ENCODE results near the gene EXT2.

- TF ChIP-seq, protein P1, sequence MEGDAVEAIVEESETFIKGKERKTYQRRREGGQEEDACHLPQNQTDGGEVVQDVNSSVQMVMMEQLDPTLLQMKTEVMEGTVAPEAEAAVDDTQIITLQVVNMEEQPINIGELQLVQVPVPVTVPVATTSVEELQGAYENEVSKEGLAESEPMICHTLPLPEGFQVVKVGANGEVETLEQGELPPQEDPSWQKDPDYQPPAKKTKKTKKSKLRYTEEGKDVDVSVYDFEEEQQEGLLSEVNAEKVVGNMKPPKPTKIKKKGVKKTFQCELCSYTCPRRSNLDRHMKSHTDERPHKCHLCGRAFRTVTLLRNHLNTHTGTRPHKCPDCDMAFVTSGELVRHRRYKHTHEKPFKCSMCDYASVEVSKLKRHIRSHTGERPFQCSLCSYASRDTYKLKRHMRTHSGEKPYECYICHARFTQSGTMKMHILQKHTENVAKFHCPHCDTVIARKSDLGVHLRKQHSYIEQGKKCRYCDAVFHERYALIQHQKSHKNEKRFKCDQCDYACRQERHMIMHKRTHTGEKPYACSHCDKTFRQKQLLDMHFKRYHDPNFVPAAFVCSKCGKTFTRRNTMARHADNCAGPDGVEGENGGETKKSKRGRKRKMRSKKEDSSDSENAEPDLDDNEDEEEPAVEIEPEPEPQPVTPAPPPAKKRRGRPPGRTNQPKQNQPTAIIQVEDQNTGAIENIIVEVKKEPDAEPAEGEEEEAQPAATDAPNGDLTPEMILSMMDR (IDR thresholded peaks at IDR 0.05): no peak
- no peak for TF ChIP-seq POLR2A (IDR thresholded peaks at IDR 0.05)
Observed at GRCh38 chr11:44180107-44180506, 84.6 kb downstream of the EXT2 start.
